ENCODE data around the gene UBN1. TPM values are rescaled to one million over a fixed set of nuclear protein-coding genes. Genes with fewer than 3 reads are reported as not detected.

UBN1 gene
- total and polyA plus RNA-seq, 10 of the 15 experiments (the other 5 are each of a cell fraction or from before 2014, with no cell fraction given), result 2.1 to 32.5 (median 13.9) TPM

DNA sequence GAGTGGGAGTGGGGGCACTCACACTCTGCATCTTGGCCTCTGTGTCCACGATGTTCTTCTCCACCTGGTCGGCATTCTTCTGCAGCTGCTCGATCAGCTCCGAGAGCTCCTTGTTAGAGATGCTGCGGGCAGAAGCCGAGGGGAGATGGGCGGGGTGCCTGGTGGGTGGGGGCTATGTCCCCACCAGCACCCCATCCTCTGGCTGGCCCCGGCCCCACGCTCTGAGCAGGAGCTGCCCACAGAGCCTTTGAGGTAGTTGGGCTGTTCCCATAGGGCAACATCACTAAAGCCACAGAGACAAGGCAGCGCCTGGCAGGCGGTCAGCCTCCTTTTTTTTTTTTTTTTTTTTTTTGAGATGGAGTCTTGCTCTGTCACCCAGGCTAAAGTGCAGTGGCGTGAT, 63.5 kb downstream of the UBN1 start:
- 50% methylated on average over 9 of the region's 12 CpGs for WGBS (ENCODE audit: insufficient coverage, insufficient replicate concordance, low lambda C conversion rate, missing lambda C conversion rate)
- H3K9ac ChIP-seq (ENCODE audit: control insufficient read depth, insufficient read depth, low read length), result no peak overlapping the region
- TF ChIP-seq FOS (IDR thresholded peaks at IDR 0.05; ENCODE audit: borderline replicate concordance, extremely low read depth, insufficient read length), result no peak
- no peak for TF ChIP-seq E2F4 (IDR thresholded peaks at IDR 0.05; ENCODE audit: low read depth, low read length)
- no TSS peak for BruUV-seq (replicated peaks)
- no peaks in the 10 kb centered on the region for H3K4me1 ChIP-seq (ENCODE audit: control insufficient read depth, insufficient read depth, low read length)
- no peak overlapping the region for H3K27ac ChIP-seq (ENCODE audit: control insufficient read depth, insufficient read depth)
- ChIA-PET CTCF (no interaction called here), RAD21 (ENCODE audit: unreplicated experiment) (no interaction called here), POLR2A (no interaction called here), SMC1A (ENCODE audit: uncharacterized antibody, unreplicated experiment) (no interaction called here)
- in situ Hi-C loops (cut with MboI) (no loop called here), intact Hi-C loops (cut with micrococcal nuclease; ENCODE audit: unreplicated experiment) (no loop called here)
- no peaks in the 10 kb centered on the region for H3K9me3 ChIP-seq (replicated peaks; ENCODE audit: control insufficient read depth, insufficient read depth, low read length)
- H3K79me2 ChIP-seq (ENCODE audit: control insufficient read depth, insufficient read depth, low read length), result no peaks in the 10 kb centered on the region
- H4K20me1 ChIP-seq (ENCODE audit: control insufficient read depth, insufficient read depth), result no peaks in the 10 kb centered on the region
- no peak for DNase-seq (ENCODE audit: low read depth, low spot score)
- no peak for ATAC-seq
- FAIRE-seq, result no peak
- H3K4me3 ChIP-seq, result no peak overlapping the region
- H2AFZ ChIP-seq (ENCODE audit: control insufficient read depth, low read depth, low read length), result no peak overlapping the region
- no peak overlapping the region for H3K4me2 ChIP-seq (ENCODE audit: control insufficient read depth, insufficient read depth)
- H3K27me3 ChIP-seq (replicated peaks in 1 of 2; ENCODE audit: control insufficient read depth in 2 of 2, insufficient read depth in 2 of 2, low read length in 1 of 2), result no peaks in the 10 kb centered on the region
- H3K36me3 ChIP-seq (ENCODE audit: control insufficient read depth in 2 of 2, insufficient read depth in 2 of 2, low read length in 1 of 2), result no peaks in the 10 kb centered on the region

DNA sequence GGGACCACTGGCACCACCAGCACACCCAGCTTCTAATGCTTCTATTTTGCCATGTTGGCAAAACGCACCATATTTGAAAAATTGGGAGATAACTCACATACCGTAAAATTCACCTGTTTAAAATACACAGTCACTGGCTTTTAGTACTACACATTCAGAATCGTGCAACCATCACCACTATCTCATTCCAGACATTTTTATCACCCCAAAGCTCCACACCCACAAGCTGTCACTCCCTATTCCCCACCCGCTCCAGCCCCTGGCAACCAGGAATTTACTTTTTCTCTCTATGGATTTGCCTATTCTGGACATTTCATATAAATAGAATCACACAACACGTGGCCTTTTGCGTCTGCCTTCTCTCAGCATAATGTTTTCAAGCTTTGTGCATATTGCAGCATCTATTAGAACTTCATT, 64.7 kb downstream of the UBN1 start:
- no peak overlapping the region for H2AFZ ChIP-seq (ENCODE audit: control insufficient read depth, low read depth, low read length)
- H3K79me2 ChIP-seq (ENCODE audit: control insufficient read depth, insufficient read depth, low read length), result no peaks in the 10 kb centered on the region
- no peaks in the 10 kb centered on the region for H3K9me3 ChIP-seq (replicated peaks; ENCODE audit: control insufficient read depth, insufficient read depth, low read length)
- H3K9ac ChIP-seq (ENCODE audit: control insufficient read depth, insufficient read depth, low read length), result no peak overlapping the region
- H3K27me3 ChIP-seq (replicated peaks in 1 of 2; ENCODE audit: control insufficient read depth in 2 of 2, insufficient read depth in 2 of 2, low read length in 1 of 2), result no peaks in the 10 kb centered on the region
- H3K4me3 ChIP-seq, result no peak overlapping the region
- H3K27ac ChIP-seq (ENCODE audit: control insufficient read depth, insufficient read depth), result no peak overlapping the region
- ChIA-PET RAD21 (ENCODE audit: unreplicated experiment) (no interaction called here), SMC1A (ENCODE audit: uncharacterized antibody, unreplicated experiment) (no interaction called here), CTCF (no interaction called here), POLR2A (no interaction called here)
- 39% methylated on average over 6 of the region's 6 CpGs for WGBS (ENCODE audit: insufficient coverage, insufficient replicate concordance, low lambda C conversion rate, missing lambda C conversion rate)
- intact Hi-C loops (cut with micrococcal nuclease; ENCODE audit: unreplicated experiment), result no loop called here
- no peak for FAIRE-seq
- H3K36me3 ChIP-seq (ENCODE audit: control insufficient read depth in 2 of 2, insufficient read depth in 2 of 2, low read length in 1 of 2), result no peaks in the 10 kb centered on the region
- H4K20me1 ChIP-seq (ENCODE audit: control insufficient read depth, insufficient read depth), result no peaks in the 10 kb centered on the region
- ATAC-seq, result no peak
- in situ Hi-C loops (cut with MboI), result no loop called here
- no peak for DNase-seq (ENCODE audit: low read depth, low spot score)
- H3K4me2 ChIP-seq (ENCODE audit: control insufficient read depth, insufficient read depth), result no peak overlapping the region
- BruUV-seq (replicated peaks), result no TSS peak
- no peaks in the 10 kb centered on the region for H3K4me1 ChIP-seq (ENCODE audit: control insufficient read depth, insufficient read depth, low read length)
- TF ChIP-seq CBX5 (IDR thresholded peaks at IDR 0.05; ENCODE audit: low read depth), result no peak
- TF ChIP-seq, protein P1, sequence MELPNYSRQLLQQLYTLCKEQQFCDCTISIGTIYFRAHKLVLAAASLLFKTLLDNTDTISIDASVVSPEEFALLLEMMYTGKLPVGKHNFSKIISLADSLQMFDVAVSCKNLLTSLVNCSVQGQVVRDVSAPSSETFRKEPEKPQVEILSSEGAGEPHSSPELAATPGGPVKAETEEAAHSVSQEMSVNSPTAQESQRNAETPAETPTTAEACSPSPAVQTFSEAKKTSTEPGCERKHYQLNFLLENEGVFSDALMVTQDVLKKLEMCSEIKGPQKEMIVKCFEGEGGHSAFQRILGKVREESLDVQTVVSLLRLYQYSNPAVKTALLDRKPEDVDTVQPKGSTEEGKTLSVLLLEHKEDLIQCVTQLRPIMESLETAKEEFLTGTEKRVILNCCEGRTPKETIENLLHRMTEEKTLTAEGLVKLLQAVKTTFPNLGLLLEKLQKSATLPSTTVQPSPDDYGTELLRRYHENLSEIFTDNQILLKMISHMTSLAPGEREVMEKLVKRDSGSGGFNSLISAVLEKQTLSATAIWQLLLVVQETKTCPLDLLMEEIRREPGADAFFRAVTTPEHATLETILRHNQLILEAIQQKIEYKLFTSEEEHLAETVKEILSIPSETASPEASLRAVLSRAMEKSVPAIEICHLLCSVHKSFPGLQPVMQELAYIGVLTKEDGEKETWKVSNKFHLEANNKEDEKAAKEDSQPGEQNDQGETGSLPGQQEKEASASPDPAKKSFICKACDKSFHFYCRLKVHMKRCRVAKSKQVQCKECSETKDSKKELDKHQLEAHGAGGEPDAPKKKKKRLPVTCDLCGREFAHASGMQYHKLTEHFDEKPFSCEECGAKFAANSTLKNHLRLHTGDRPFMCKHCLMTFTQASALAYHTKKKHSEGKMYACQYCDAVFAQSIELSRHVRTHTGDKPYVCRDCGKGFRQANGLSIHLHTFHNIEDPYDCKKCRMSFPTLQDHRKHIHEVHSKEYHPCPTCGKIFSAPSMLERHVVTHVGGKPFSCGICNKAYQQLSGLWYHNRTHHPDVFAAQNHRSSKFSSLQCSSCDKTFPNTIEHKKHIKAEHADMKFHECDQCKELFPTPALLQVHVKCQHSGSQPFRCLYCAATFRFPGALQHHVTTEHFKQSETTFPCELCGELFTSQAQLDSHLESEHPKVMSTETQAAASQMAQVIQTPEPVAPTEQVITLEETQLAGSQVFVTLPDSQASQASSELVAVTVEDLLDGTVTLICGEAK (IDR thresholded peaks at IDR 0.05; ENCODE audit: borderline replicate concordance), result no peak
- TF ChIP-seq POLR2AphosphoS5 (IDR thresholded peaks at IDR 0.05; ENCODE audit: low read length), result no peak
- TF ChIP-seq TCF12 (IDR thresholded peaks at IDR 0.05; ENCODE audit: low read depth, low read length), result no peak
- TF ChIP-seq MTA2 (IDR thresholded peaks at IDR 0.05; ENCODE audit: low read depth), result no peak
- TF ChIP-seq SMARCA5 (IDR thresholded peaks at IDR 0.05), result no peak
- TF ChIP-seq CBFB (IDR thresholded peaks at IDR 0.05; ENCODE audit: low read depth), result no peak
- no peak for TF ChIP-seq BACH1 (IDR thresholded peaks at IDR 0.05; ENCODE audit: borderline replicate concordance)
- TF ChIP-seq CHD1 (IDR thresholded peaks at IDR 0.05; ENCODE audit: low read depth, low read length), result no peak
- TF ChIP-seq ATF2 (IDR thresholded peaks at IDR 0.05; ENCODE audit: low read length), result no peak
- no peak for TF ChIP-seq ZBED1 (IDR thresholded peaks at IDR 0.05; ENCODE audit: borderline replicate concordance)
- TF ChIP-seq GABPA (IDR thresholded peaks at IDR 0.05; ENCODE audit: low read depth), result no peak
